ENCODE results near the gene ANKRD22.

GRCh38 chr10:88883448-88883809 lies 31.8 kb upstream of the ANKRD22 start:
- TF ChIP-seq POLR2A (IDR thresholded peaks at IDR 0.05; ENCODE audit: low read depth, low read length): no peak
- no peak for TF ChIP-seq POLR2AphosphoS5 (IDR thresholded peaks at IDR 0.05; ENCODE audit: low read depth, low read length)
- TF ChIP-seq TAF1 (IDR thresholded peaks at IDR 0.05; ENCODE audit: low read depth, low read length): no peak
